ENCODE measurements around the gene MC3R.

The MC3R gene

GRCh38 chr20:56223352-56223751 lies 25.2 kb upstream of the MC3R start:
- Mint-ChIP-seq H3K4me3 (no peak overlapping the region), H3K27me3 (peaks cover 3 to 5% of the 10 kb centered on the region in 2 donors), H3K9me3 (peaks cover 9 to 10% of the 10 kb centered on the region in 2 donors), H3K4me1 (no peaks in the 10 kb centered on the region), H3K36me3 (peaks cover 0 to 3% of the 10 kb centered on the region in 2 donors), H3K27ac (no peak overlapping the region)
- DNase-seq (no peak), ATAC-seq (replicated peaks) (no peak)

GRCh38 chr20:56228021-56228420 lies 20.5 kb upstream of the MC3R start:
- Mint-ChIP-seq H3K27me3 (peaks cover 3 to 5% of the 10 kb centered on the region in 2 donors), H3K4me3 (no peak overlapping the region), H3K36me3 (no peaks in the 10 kb centered on the region), H3K4me1 (no peaks in the 10 kb centered on the region), H3K9me3 (peaks cover 4 to 5% of the 10 kb centered on the region in 2 donors), H3K27ac (no peak overlapping the region)
- DNase-seq (no peak), ATAC-seq (replicated peaks) (no peak)

GRCh38 chr20:56229812-56230211 lies 18.7 kb upstream of the MC3R start:
- no peak for ATAC-seq (replicated peaks)
- Mint-ChIP-seq H3K27me3 (peaks cover 3 to 5% of the 10 kb centered on the region in 2 donors), H3K36me3 (no peaks in the 10 kb centered on the region), H3K9me3 (peaks cover 15 to 18% of the 10 kb centered on the region in 2 donors), H3K4me1 (no peaks in the 10 kb centered on the region), H3K27ac (no peak overlapping the region), H3K4me3 (no peak overlapping the region)
- DNase-seq, result no peak

GRCh38 chr20:56234110-56234509 lies 14.4 kb upstream of the MC3R start:
- Mint-ChIP-seq H3K9me3 (peaks cover 15 to 26% of the 10 kb centered on the region in 2 donors), H3K27ac (no peak overlapping the region), H3K4me3 (no peak overlapping the region), H3K27me3 (peaks cover 0 to 11% of the 10 kb centered on the region in 2 donors), H3K4me1 (no peaks in the 10 kb centered on the region), H3K36me3 (peaks cover 0 to 2% of the 10 kb centered on the region in 2 donors)
- ATAC-seq (replicated peaks), result no peak
- no peak for DNase-seq

- ATAC-seq (replicated peaks) (no peak), DNase-seq (no peak)
- Mint-ChIP-seq H3K36me3 (peaks cover 0 to 2% of the 10 kb centered on the region in 2 donors), H3K27ac (no peak overlapping the region), H3K27me3 (peaks cover 0 to 17% of the 10 kb centered on the region in 2 donors), H3K9me3 (peaks cover 14 to 30% of the 10 kb centered on the region in 2 donors), H3K4me3 (no peak overlapping the region), H3K4me1 (no peaks in the 10 kb centered on the region)
Observed at GRCh38 chr20:56237335-56237734, 11.2 kb upstream of the MC3R start.

- H3K4me3 Mint-ChIP-seq, result no peak overlapping the region
- DNase-seq (no peak), ATAC-seq (replicated peaks) (no peak)
- no peak overlapping the region for H3K27ac Mint-ChIP-seq
- H3K27me3 Mint-ChIP-seq, result peaks cover 23 to 30% of the 10 kb centered on the region in 2 donors
- H3K4me1 Mint-ChIP-seq, result peaks cover 0 to 5% of the 10 kb centered on the region in 2 donors
- H3K9me3 Mint-ChIP-seq, result peaks cover 0 to 7% of the 10 kb centered on the region in 2 donors
- H3K36me3 Mint-ChIP-seq, result no peaks in the 10 kb centered on the region
Observed at GRCh38 chr20:56244259-56244658, 4.3 kb upstream of the MC3R start.

GRCh38 chr20:56245761-56246160 lies 2.8 kb upstream of the MC3R start:
- no peak for DNase-seq
- Mint-ChIP-seq H3K4me1 (peaks cover 0 to 5% of the 10 kb centered on the region in 2 donors), H3K4me3 (no peak overlapping the region), H3K27ac (no peak overlapping the region), H3K9me3 (peaks cover 0 to 4% of the 10 kb centered on the region in 2 donors), H3K36me3 (no peaks in the 10 kb centered on the region), H3K27me3 (peaks cover 27 to 36% of the 10 kb centered on the region in 2 donors)
- ATAC-seq (replicated peaks), result no peak

- peaks cover 31 to 49% of the 10 kb centered on the region in 2 donors for H3K27me3 Mint-ChIP-seq
- DNase-seq (peak; percentile 9), ATAC-seq (replicated peaks) (peak; percentile 53 to 54)
- no peaks in the 10 kb centered on the region for H3K36me3 Mint-ChIP-seq
- H3K4me1 Mint-ChIP-seq, result peaks cover 0 to 5% of the 10 kb centered on the region in 2 donors
- H3K27ac Mint-ChIP-seq, result no peak overlapping the region
- H3K9me3 Mint-ChIP-seq, result peaks cover 0 to 4% of the 10 kb centered on the region in 2 donors
- H3K4me3 Mint-ChIP-seq, result no peak overlapping the region
Observed at GRCh38 chr20:56249244-56249955, 868 bp downstream of the MC3R start.

GRCh38 chr20:56249956-56250355 lies 1.4 kb downstream of the MC3R start:
- Mint-ChIP-seq H3K4me3 (no peak overlapping the region), H3K36me3 (no peaks in the 10 kb centered on the region), H3K4me1 (peaks cover 0 to 5% of the 10 kb centered on the region in 2 donors), H3K9me3 (peaks cover 0 to 4% of the 10 kb centered on the region in 2 donors), H3K27me3 (peaks cover 31 to 49% of the 10 kb centered on the region in 2 donors), H3K27ac (no peak overlapping the region)
- ATAC-seq (replicated peaks) (no peak), DNase-seq (no peak)

GRCh38 chr20:56257604-56258003 lies 9.1 kb downstream of the MC3R start:
- DNase-seq (no peak), ATAC-seq (replicated peaks) (no peak)
- Mint-ChIP-seq H3K27ac (no peak overlapping the region), H3K4me3 (no peak overlapping the region), H3K36me3 (no peaks in the 10 kb centered on the region), H3K9me3 (no peaks in the 10 kb centered on the region), H3K4me1 (no peaks in the 10 kb centered on the region), H3K27me3 (peaks cover 12 to 23% of the 10 kb centered on the region in 2 donors)

GRCh38 chr20:56259948-56260347 lies 11.4 kb downstream of the MC3R start:
- peaks cover 8 to 21% of the 10 kb centered on the region in 2 donors for H3K27me3 Mint-ChIP-seq
- H3K36me3 Mint-ChIP-seq, result no peaks in the 10 kb centered on the region
- H3K4me3 Mint-ChIP-seq, result no peak overlapping the region
- no peaks in the 10 kb centered on the region for H3K9me3 Mint-ChIP-seq
- no peaks in the 10 kb centered on the region for H3K4me1 Mint-ChIP-seq
- DNase-seq, result no peak
- H3K27ac Mint-ChIP-seq, result no peak overlapping the region
- no peak for ATAC-seq (replicated peaks)

- no peak overlapping the region for H3K4me3 Mint-ChIP-seq
- no peaks in the 10 kb centered on the region for H3K4me1 Mint-ChIP-seq
- no peaks in the 10 kb centered on the region for H3K36me3 Mint-ChIP-seq
- H3K27me3 Mint-ChIP-seq, result peaks cover under 1 to 8% of the 10 kb centered on the region in 2 donors
- DNase-seq, result no peak
- no peak for ATAC-seq (replicated peaks)
- H3K27ac Mint-ChIP-seq, result no peak overlapping the region
- H3K9me3 Mint-ChIP-seq, result peaks cover 0 to 3% of the 10 kb centered on the region in 2 donors
Observed at GRCh38 chr20:56268536-56268935, 20.0 kb downstream of the MC3R start.

GRCh38 chr20:56271974-56272373 lies 23.4 kb downstream of the MC3R start:
- Mint-ChIP-seq H3K27me3 (peaks cover 2 to 8% of the 10 kb centered on the region in 2 donors), H3K9me3 (peaks cover 0 to 3% of the 10 kb centered on the region in 2 donors), H3K4me3 (no peak overlapping the region), H3K36me3 (no peaks in the 10 kb centered on the region), H3K27ac (no peak overlapping the region), H3K4me1 (no peaks in the 10 kb centered on the region)
- ATAC-seq (replicated peaks) (no peak), DNase-seq (no peak)

GRCh38 chr20:56273491-56273890 lies 25.0 kb downstream of the MC3R start:
- Mint-ChIP-seq H3K36me3 (no peaks in the 10 kb centered on the region), H3K27ac (no peak overlapping the region), H3K27me3 (peaks cover 8 to 11% of the 10 kb centered on the region in 2 donors), H3K4me1 (no peaks in the 10 kb centered on the region), H3K9me3 (peaks cover 0 to 6% of the 10 kb centered on the region in 2 donors), H3K4me3 (no peak overlapping the region)
- DNase-seq (no peak), ATAC-seq (replicated peaks) (no peak)

GRCh38 chr20:56274156-56274555 lies 25.6 kb downstream of the MC3R start:
- H3K36me3 Mint-ChIP-seq, result no peaks in the 10 kb centered on the region
- H3K27me3 Mint-ChIP-seq, result peaks cover 8 to 11% of the 10 kb centered on the region in 2 donors
- no peaks in the 10 kb centered on the region for H3K4me1 Mint-ChIP-seq
- ATAC-seq (replicated peaks) (no peak), DNase-seq (no peak)
- no peak overlapping the region for H3K27ac Mint-ChIP-seq
- H3K4me3 Mint-ChIP-seq, result no peak overlapping the region
- H3K9me3 Mint-ChIP-seq, result peaks cover 0 to 6% of the 10 kb centered on the region in 2 donors
